ENCODE measurements around the gene NHLRC4. TPM values are rescaled to one million over a fixed set of nuclear protein-coding genes. Genes with fewer than 3 reads are reported as not detected.

The NHLRC4 gene
- polyA plus RNA-seq, 4 donors, result 7.3 to 13.7 (median 8.3) TPM

Other genes starting within 250 kb of the NHLRC4 start
- gene AXIN1, start 214.3 kb upstream of the NHLRC4 start, polyA plus RNA-seq (ENCODE audit: insufficient read length in 4 of 4), result 10 to 100 TPM; 16.4 to 26.7 (median 23.2) TPM
- 10 to 100 TPM; 62.6 to 93.5 (median 80.6) TPM for gene MRPL28, start 196.5 kb upstream of the NHLRC4 start, polyA plus RNA-seq (ENCODE audit: insufficient read length in 4 of 4)
- gene PGAP6, start 185.0 kb upstream of the NHLRC4 start, polyA plus RNA-seq (ENCODE audit: insufficient read length in 4 of 4), result 10 to 100 TPM; 64.1 to 72.1 (median 69.3) TPM
- 100 to 1,000 TPM; 102 to 159 (median 136) TPM for gene NME4, start 169.8 kb upstream of the NHLRC4 start, polyA plus RNA-seq (ENCODE audit: insufficient read length in 4 of 4)
- gene DECR2, start 165.1 kb upstream of the NHLRC4 start, polyA plus RNA-seq (ENCODE audit: insufficient read length in 4 of 4), result 10 to 100 TPM; 28.1 to 42.0 (median 31.9) TPM
- 100 to 1,000 TPM in 2 of 4 donors, 10 to 100 TPM in 2; 72.9 to 144 (median 109) TPM for gene RAB11FIP3, start 141.4 kb upstream of the NHLRC4 start, polyA plus RNA-seq (ENCODE audit: insufficient read length in 4 of 4)
- 10 to 100 TPM; 20.0 to 40.2 (median 32.6) TPM for gene CAPN15, start 39.3 kb upstream of the NHLRC4 start, polyA plus RNA-seq (ENCODE audit: insufficient read length in 4 of 4)
- gene PRR35, start 6.6 kb upstream of the NHLRC4 start, polyA plus RNA-seq (ENCODE audit: insufficient read length in 4 of 4), result 10 to 100 TPM in 3 of 4 donors, 1 to 10 TPM in 1; 8.2 to 20.3 (median 16.6) TPM
- gene PIGQ, start 3.0 kb downstream of the NHLRC4 start, polyA plus RNA-seq (ENCODE audit: insufficient read length in 4 of 4), result 10 to 100 TPM; 44.9 to 92.7 (median 76.9) TPM
- 10 to 100 TPM; 15.4 to 32.2 (median 24.8) TPM for gene RAB40C, start 23.1 kb downstream of the NHLRC4 start, polyA plus RNA-seq (ENCODE audit: insufficient read length in 4 of 4)
- gene WFIKKN1, start 64.0 kb downstream of the NHLRC4 start, polyA plus RNA-seq (ENCODE audit: insufficient read length in 4 of 4), result 1 to 10 TPM in 3 of 4 donors, under 1 TPM in 1; 0.83 to 3.7 (median 2.3) TPM
- gene METTL26, start 69.3 kb downstream of the NHLRC4 start, polyA plus RNA-seq (ENCODE audit: insufficient read length in 4 of 4), result 10 to 100 TPM; 40.1 to 81.6 (median 60.1) TPM
- 10 to 100 TPM; 13.6 to 30.9 (median 25.1) TPM for gene MCRIP2, start 74.8 kb downstream of the NHLRC4 start, polyA plus RNA-seq (ENCODE audit: insufficient read length in 4 of 4)
- gene WDR90, start 82.4 kb downstream of the NHLRC4 start, polyA plus RNA-seq (ENCODE audit: insufficient read length in 4 of 4), result 10 to 100 TPM; 23.5 to 76.1 (median 52.9) TPM
- 100 to 1,000 TPM in 1 of 4 donors, 10 to 100 TPM in 3; 53.4 to 131 (median 95.7) TPM for gene RHOT2, start 101.1 kb downstream of the NHLRC4 start, polyA plus RNA-seq (ENCODE audit: insufficient read length in 4 of 4)
- 1 to 10 TPM; 1.1 to 3.4 (median 1.7) TPM for gene RHBDL1, start 108.7 kb downstream of the NHLRC4 start, polyA plus RNA-seq (ENCODE audit: insufficient read length in 4 of 4)
- 100 to 1,000 TPM; 110 to 187 (median 117) TPM for gene STUB1, start 113.4 kb downstream of the NHLRC4 start, polyA plus RNA-seq (ENCODE audit: insufficient read length in 4 of 4)
- 10 to 100 TPM; 55.7 to 85.7 (median 69.2) TPM for gene JMJD8, start 117.3 kb downstream of the NHLRC4 start, polyA plus RNA-seq (ENCODE audit: insufficient read length in 4 of 4)
- gene WDR24, start 123.4 kb downstream of the NHLRC4 start, polyA plus RNA-seq (ENCODE audit: insufficient read length in 4 of 4), result 10 to 100 TPM in 3 of 4 donors, 1 to 10 TPM in 1; 9.1 to 18.3 (median 13.1) TPM
- 1 to 10 TPM in 2 of 4 donors, under 1 TPM in 2; 0.69 to 1.7 (median 1.2) TPM for gene FBXL16, start 138.8 kb downstream of the NHLRC4 start, polyA plus RNA-seq (ENCODE audit: insufficient read length in 4 of 4)
- gene METRN, start 148.1 kb downstream of the NHLRC4 start, polyA plus RNA-seq (ENCODE audit: insufficient read length in 4 of 4), result 10 to 100 TPM in 2 of 4 donors, 1 to 10 TPM in 2; 4.7 to 14.0 (median 11.8) TPM
- gene ANTKMT, start 154.1 kb downstream of the NHLRC4 start, polyA plus RNA-seq (ENCODE audit: insufficient read length in 4 of 4), result 10 to 100 TPM; 11.3 to 32.8 (median 21.2) TPM
- gene CCDC78, start 159.4 kb downstream of the NHLRC4 start, polyA plus RNA-seq (ENCODE audit: insufficient read length in 4 of 4), result 1 to 10 TPM; 1.1 to 4.3 (median 3.4) TPM
- gene HAGHL, start 160.1 kb downstream of the NHLRC4 start, polyA plus RNA-seq (ENCODE audit: insufficient read length in 4 of 4), result 1 to 10 TPM; 1.9 to 7.7 (median 7.3) TPM
- gene CIAO3, start 174.0 kb downstream of the NHLRC4 start, polyA plus RNA-seq (ENCODE audit: insufficient read length in 4 of 4), result 10 to 100 TPM; 21.7 to 32.2 (median 27.6) TPM
- gene MSLN, start 193.7 kb downstream of the NHLRC4 start, polyA plus RNA-seq (ENCODE audit: insufficient read length in 4 of 4), result 10 to 100 TPM; 11.6 to 26.2 (median 20.2) TPM
- gene RPUSD1, start 221.4 kb downstream of the NHLRC4 start, polyA plus RNA-seq (ENCODE audit: insufficient read length in 4 of 4), result 10 to 100 TPM in 3 of 4 donors, 1 to 10 TPM in 1; 9.7 to 18.5 (median 16.5) TPM
- gene CHTF18, start 221.6 kb downstream of the NHLRC4 start, polyA plus RNA-seq (ENCODE audit: insufficient read length in 4 of 4), result 10 to 100 TPM; 16.0 to 47.6 (median 28.0) TPM
- under 1 TPM in 3 of 4 donors, not detected in 1; 0.17 to 0.49 (median 0.27) TPM for gene GNG13, start 233.7 kb downstream of the NHLRC4 start, polyA plus RNA-seq (ENCODE audit: insufficient read length in 4 of 4)

Data from left renal cortex interstitium (tissue), 4 donors.